ENCODE data around the gene TAL1. TPM values are rescaled to one million over a fixed set of nuclear protein-coding genes. Genes with fewer than 3 reads are reported as not detected.
"Not testable (repeated sequence)": the region's sequence is repeated elsewhere in the genome, so short reads cannot be mapped to it uniquely, and the experiment has no call there.

Gene TAL1
- total RNA-seq, 2 donors from 2014 or later = 1.0 to 1.8 TPM

GRCh38 chr1:47208374-47208850, 23.6 kb downstream of the TAL1 start:
- H3K36me3 ChIP-seq = no peaks in the 10 kb centered on the region

DNA sequence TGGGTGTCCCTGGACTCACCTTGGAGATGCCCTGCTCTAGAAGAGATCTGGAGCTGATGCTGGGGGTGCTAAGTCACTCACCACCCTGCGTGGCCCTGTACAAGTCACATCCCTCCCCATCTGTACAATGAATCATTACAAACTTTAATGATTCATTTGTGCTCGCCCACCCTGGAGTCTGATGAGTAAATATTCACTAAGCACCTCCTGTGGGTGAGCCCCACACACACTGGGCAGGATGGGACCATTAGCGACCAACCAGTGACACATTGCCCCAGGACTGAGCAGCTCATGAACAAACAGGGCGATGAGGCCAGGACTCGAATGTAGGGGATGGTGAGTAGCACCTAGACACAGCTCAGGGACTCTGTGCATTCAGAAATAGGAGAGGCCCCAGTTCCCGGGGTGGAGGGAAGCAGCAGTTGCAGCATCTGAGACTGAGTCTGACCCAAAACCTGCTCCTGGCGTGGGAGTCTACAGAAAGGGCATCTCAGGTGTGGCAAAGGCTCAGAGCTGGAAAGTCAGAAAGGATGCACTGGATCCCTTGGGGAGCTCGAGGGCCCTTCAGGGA, 24.1 kb downstream of the TAL1 start:
- DNase-seq (ENCODE audit: low spot score) = no peak
- WGBS = 60% methylated on average over 8 of the region's 8 CpGs
- Histone ChIP-seq H3K27ac (no peak overlapping the region), H3K4me3 (no peak overlapping the region), H3K27me3 (replicated peaks; ENCODE audit: insufficient read depth) (peaks cover 3% of the 10 kb centered on the region), H3K9me3 (no peaks in the 10 kb centered on the region), H3K36me3 (no peaks in the 10 kb centered on the region), H3K4me1 (replicated peaks) (no peaks in the 10 kb centered on the region)
- no peak for TF ChIP-seq POLR2AphosphoS5 (IDR thresholded peaks at IDR 0.05)
- TF ChIP-seq POLR2A (IDR thresholded peaks at IDR 0.05) = no peak
- TF ChIP-seq, protein P1, sequence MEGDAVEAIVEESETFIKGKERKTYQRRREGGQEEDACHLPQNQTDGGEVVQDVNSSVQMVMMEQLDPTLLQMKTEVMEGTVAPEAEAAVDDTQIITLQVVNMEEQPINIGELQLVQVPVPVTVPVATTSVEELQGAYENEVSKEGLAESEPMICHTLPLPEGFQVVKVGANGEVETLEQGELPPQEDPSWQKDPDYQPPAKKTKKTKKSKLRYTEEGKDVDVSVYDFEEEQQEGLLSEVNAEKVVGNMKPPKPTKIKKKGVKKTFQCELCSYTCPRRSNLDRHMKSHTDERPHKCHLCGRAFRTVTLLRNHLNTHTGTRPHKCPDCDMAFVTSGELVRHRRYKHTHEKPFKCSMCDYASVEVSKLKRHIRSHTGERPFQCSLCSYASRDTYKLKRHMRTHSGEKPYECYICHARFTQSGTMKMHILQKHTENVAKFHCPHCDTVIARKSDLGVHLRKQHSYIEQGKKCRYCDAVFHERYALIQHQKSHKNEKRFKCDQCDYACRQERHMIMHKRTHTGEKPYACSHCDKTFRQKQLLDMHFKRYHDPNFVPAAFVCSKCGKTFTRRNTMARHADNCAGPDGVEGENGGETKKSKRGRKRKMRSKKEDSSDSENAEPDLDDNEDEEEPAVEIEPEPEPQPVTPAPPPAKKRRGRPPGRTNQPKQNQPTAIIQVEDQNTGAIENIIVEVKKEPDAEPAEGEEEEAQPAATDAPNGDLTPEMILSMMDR (IDR thresholded peaks at IDR 0.05) = no peak
- intact Hi-C loops (cut with DNase I) = no loop called here

More at GRCh38 chr1:47208374-47208850, 23.6 kb downstream of the TAL1 start:
- Histone ChIP-seq H3K27ac (no peak overlapping the region), H3K4me1 (replicated peaks) (no peaks in the 10 kb centered on the region), H3K27me3 (replicated peaks; ENCODE audit: insufficient read depth) (peaks cover 3% of the 10 kb centered on the region), H3K9me3 (no peaks in the 10 kb centered on the region), H3K4me3 (no peak overlapping the region)
- WGBS = 45% methylated on average over 11 of the region's 11 CpGs
- DNase-seq (ENCODE audit: low spot score) = no peak
- intact Hi-C loops (cut with DNase I) = no loop called here
- TF ChIP-seq, protein P1 (IDR thresholded peaks at IDR 0.05) = no peak
- TF ChIP-seq POLR2A (IDR thresholded peaks at IDR 0.05) = no peak
- TF ChIP-seq POLR2AphosphoS5 (IDR thresholded peaks at IDR 0.05) = no peak

- intact Hi-C loops (cut with DNase I) = no loop called here
- no peak overlapping the region for H3K27ac ChIP-seq
- no peaks in the 10 kb centered on the region for H3K4me1 ChIP-seq (replicated peaks)
- peaks cover 3% of the 10 kb centered on the region for H3K27me3 ChIP-seq (replicated peaks; ENCODE audit: insufficient read depth)
- WGBS = 94% methylated on average over 5 of the region's 5 CpGs
- no peak overlapping the region for H3K4me3 ChIP-seq
- H3K36me3 ChIP-seq = no peaks in the 10 kb centered on the region
- no peak for TF ChIP-seq POLR2AphosphoS5 (IDR thresholded peaks at IDR 0.05)
- no peak for TF ChIP-seq POLR2A (IDR thresholded peaks at IDR 0.05)
- TF ChIP-seq, protein P1 (IDR thresholded peaks at IDR 0.05) = no peak
- no peak for DNase-seq (ENCODE audit: low spot score)
- no peaks in the 10 kb centered on the region for H3K9me3 ChIP-seq
Observed at GRCh38 chr1:47205918-47206317, 26.1 kb downstream of the TAL1 start.

DNA sequence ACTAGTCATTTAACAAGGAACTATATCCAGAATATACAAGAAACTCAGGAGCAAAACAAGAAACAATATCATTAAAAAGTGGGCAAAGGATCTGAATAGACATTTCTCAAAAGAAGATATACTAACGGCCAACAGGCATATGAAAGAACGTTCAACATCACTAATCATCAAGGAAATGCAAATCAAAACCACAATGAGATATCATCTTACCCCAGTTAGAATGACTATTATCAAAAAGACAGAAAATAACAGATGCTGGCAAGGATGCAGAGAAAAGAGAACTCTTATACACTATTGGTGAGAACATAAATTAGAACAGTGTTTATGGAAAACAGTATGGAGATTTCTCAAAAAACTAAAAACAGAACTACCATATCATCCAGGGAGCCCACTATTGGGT, 28.5 kb downstream of the TAL1 start:
- H3K4me1 ChIP-seq (replicated peaks); H3K4me3 ChIP-seq; H3K9me3 ChIP-seq; DNase-seq (ENCODE audit: low spot score); H3K27me3 ChIP-seq (replicated peaks; ENCODE audit: insufficient read depth); intact Hi-C loops (cut with DNase I); H3K36me3 ChIP-seq; H3K27ac ChIP-seq: not testable (repeated sequence)
- 45% methylated on average over 2 of the region's 2 CpGs for whole genome bisulfite sequencing

- TF ChIP-seq, protein P1 (IDR thresholded peaks at IDR 0.05) = no peak
- Histone ChIP-seq H3K4me1 (replicated peaks) (no peaks in the 10 kb centered on the region), H3K4me3 (no peak overlapping the region), H3K27me3 (replicated peaks; ENCODE audit: insufficient read depth) (no peaks in the 10 kb centered on the region), H3K27ac (no peak overlapping the region), H3K36me3 (no peaks in the 10 kb centered on the region), H3K9me3 (no peaks in the 10 kb centered on the region)
- intact Hi-C loops (cut with DNase I) = no loop called here
- WGBS = 24% methylated on average over 4 of the region's 4 CpGs
- DNase-seq (ENCODE audit: low spot score) = no peak
Observed at GRCh38 chr1:47201179-47201578, 30.8 kb downstream of the TAL1 start.
